Bronchial smooth muscle cell (primary cell): ENCODE data around the gene CMTM7. TPM values are rescaled to one million over a fixed set of nuclear protein-coding genes. Genes with fewer than 3 reads are reported as not detected.

Source experiments
- total RNA-seq: library from RNA; depleted of rRNA; stranded (reverse); fragments of >200 nt; gene quantifications from 2 replicates; pipeline ENCODE4 v1.2.1, GENCODE V29; 2014

The CMTM7 gene
- 2.1 and 3.8 TPM in 2 replicates for total RNA-seq

GRCh38 chr3:32391643-32392535 lies at the start of gene CMTM7:
CMTM7 (plus strand) TSS chr3:32391853; CDS start chr3:32391907, 54 bp downstream.

GRCh38 chr3:32502118-32502945 lies 110.7 kb downstream of the CMTM7 start, which contains the start of gene CMTM6:
CMTM6 (minus strand) TSS chr3:32502852; CDS start chr3:32502745, 107 bp downstream.

Other genes starting within 250 kb of the CMTM7 start
- gene CMTM8, start 153.2 kb upstream of the CMTM7 start, total RNA-seq, result 0.09 and 0.32 TPM in 2 replicates
- gene CMTM6, start 111.0 kb downstream of the CMTM7 start, total RNA-seq, result 43.4 and 66.0 TPM in 2 replicates
- gene DYNC1LI1, start 179.0 kb downstream of the CMTM7 start, total RNA-seq, result 30.4 and 32.2 TPM in 2 replicates